GM12878 (cell line): ENCODE data around the gene TLE7. TPM values are rescaled to one million over a fixed set of nuclear protein-coding genes. Genes with fewer than 3 reads are reported as not detected.

ENCODE experiments used
- ATAC-seq: fragments of 200-7000 bp; cut with Tn5 transposase; 3 replicates; pipeline ENCODE4 v1.9.1; 2020; ENCODE audit warnings: mild to moderate bottlenecking, moderate library complexity
- BruUV-seq: library from RNA; stranded (reverse); fragments of 400-500 nt; replicated peaks from 2 replicates; lab custom pipeline; 2021; lab: Mats Ljungman, UMichigan
- CTCF ChIA-PET: fragments of 300-600 bp; sonication (Branson Sonifier 250); formaldehyde crosslinking; extraction: SDS; loops from one replicate; lab custom pipeline; 2021; ENCODE audit warnings: inconsistent platforms; lab: Yijun Ruan, JAX
- POLR2A ChIA-PET: fragments of 350-600 bp; formaldehyde crosslinking; extraction: SDS; loops from one replicate; lab custom pipeline; 2021; ENCODE audit warnings: inconsistent platforms; lab: Charles Lee
- RAD21 ChIA-PET: fragments of 300-600 bp; sonication (Branson Sonifier 250); formaldehyde crosslinking; loops from one replicate; lab custom pipeline; 2023; ENCODE audit warnings: antibody characterized with exemption; ENCODE audit not compliant: unreplicated experiment; lab: Charles Lee
- SMC1A ChIA-PET: fragments of 300-600 bp; sonication (Branson Sonifier 250); formaldehyde crosslinking; loops from one replicate; lab custom pipeline; 2023; ENCODE audit not compliant: unreplicated experiment, uncharacterized antibody; lab: Charles Lee
- DNase-seq: peaks from one replicate; pipeline ENCODE4 v3.0.0-alpha.2; 2011; ENCODE audit warnings: low read depth, low spot score
- FAIRE-seq: peaks from 3 replicates; lab custom pipeline; 2011; peaks lifted over from hg19 to GRCh38; lab: Jason Lieb, UNC
- H2AFZ ChIP-seq: 2 replicates; pipeline ENCODE4 v1.6.0; 2011; ENCODE audit warnings: low read depth, low read length, control low read depth; ENCODE audit not compliant: control insufficient read depth
- H3K27ac ChIP-seq: 2 replicates; pipeline ENCODE4 v1.5.1; 2011; ENCODE audit warnings: control low read depth; ENCODE audit not compliant: control insufficient read depth, insufficient read depth
- H3K27me3 ChIP-seq, 2 experiments: replicated peaks in 1 of 2; 2 replicates each; pipeline versions ENCODE4 v1.6.0 to v1.6.1; 2011; ENCODE audit warnings: low read length in 1 of 2; ENCODE audit not compliant: control insufficient read depth in 2 of 2, insufficient read depth in 2 of 2
- H3K36me3 ChIP-seq, 2 experiments: 2 replicates each; pipeline ENCODE4 v1.5.1; 2011; ENCODE audit warnings: low read length in 1 of 2; ENCODE audit not compliant: control insufficient read depth in 2 of 2, insufficient read depth in 2 of 2
- H3K4me1 ChIP-seq: 2 replicates; pipeline ENCODE4 v1.6.1; 2011; ENCODE audit warnings: mild to moderate bottlenecking, low read length, moderate library complexity, mixed read lengths; ENCODE audit not compliant: control insufficient read depth, insufficient read depth
- H3K4me2 ChIP-seq: 2 replicates; pipeline ENCODE4 v1.6.0; 2011; ENCODE audit warnings: control low read depth; ENCODE audit not compliant: control insufficient read depth, insufficient read depth
- H3K4me3 ChIP-seq: fragments of 200-600 bp; sonication (generic); 2 replicates; pipeline ENCODE4 v1.5.1; 2016
- H3K79me2 ChIP-seq: 2 replicates; pipeline ENCODE4 v1.6.0; 2011; ENCODE audit warnings: low read length; ENCODE audit not compliant: control insufficient read depth, insufficient read depth
- H3K9ac ChIP-seq: 2 replicates; pipeline ENCODE4 v1.8.0; 2011; ENCODE audit warnings: low read length, control low read depth, mixed read lengths; ENCODE audit not compliant: control insufficient read depth, insufficient read depth
- H3K9me3 ChIP-seq: replicated peaks from 3 replicates; pipeline ENCODE4 v1.5.1; 2011; ENCODE audit warnings: mild to moderate bottlenecking, low read length; ENCODE audit not compliant: control insufficient read depth, insufficient read depth
- H4K20me1 ChIP-seq: 2 replicates; pipeline ENCODE4 v1.6.0; 2011; ENCODE audit not compliant: control insufficient read depth, insufficient read depth
- ASH2L ChIP-seq: fragments of 300-600, 200-600 bp; sonication (generic); IDR thresholded peaks from 2 replicates; pipeline ENCODE4 v1.6.1; 2017; ENCODE audit warnings: low read depth, mild to moderate bottlenecking, borderline replicate concordance
- BHLHE40 ChIP-seq, 2 experiments: fragments of 450-650 bp in 1 of 2; IDR thresholded peaks; 2 replicates each; pipeline ENCODE4 v1.6.1; 2011 to 2017; ENCODE audit warnings: low read depth in 2 of 2, borderline replicate concordance in 1 of 2, improper control_type of control experiment in 1 of 2, low read length in 1 of 2, mild to moderate bottlenecking in 1 of 2
- HCFC1 ChIP-seq: fragments of 150-350 bp; IDR thresholded peaks from 2 replicates; pipeline ENCODE4 v1.6.1; 2014; ENCODE audit warnings: low read length
- NBN ChIP-seq: fragments of 450-650 bp; IDR thresholded peaks from 2 replicates; pipeline ENCODE4 v1.6.1; 2016
- POLR2AphosphoS2 ChIP-seq: IDR thresholded peaks from 2 replicates; pipeline ENCODE4 v1.6.1; 2011; ENCODE audit warnings: low read depth, mild to moderate bottlenecking, low read length, improper control_type of control experiment, moderate library complexity
- RAD21 ChIP-seq: IDR thresholded peaks from 2 replicates; pipeline ENCODE4 v1.6.1; 2011; ENCODE audit warnings: mild to moderate bottlenecking, low read depth, low read length, moderate library complexity; ENCODE audit not compliant: insufficient read depth
- RB1 ChIP-seq: fragments of 450-650 bp; formaldehyde crosslinking; IDR thresholded peaks from 2 replicates; pipeline ENCODE4 v1.6.1; 2017; ENCODE audit warnings: mild to moderate bottlenecking, borderline replicate concordance
- SMAD1 ChIP-seq: fragments of 450-650 bp; IDR thresholded peaks from 2 replicates; pipeline ENCODE4 v1.6.1; 2018; ENCODE audit warnings: mild to moderate bottlenecking, low read depth; ENCODE audit not compliant: partially characterized antibody
- SRF ChIP-seq, 2 experiments: IDR thresholded peaks; 2 replicates each; pipeline ENCODE4 v1.6.1; 2011; ENCODE audit warnings: low read depth in 2 of 2, low read length in 2 of 2, mild to moderate bottlenecking in 1 of 2, moderate library complexity in 1 of 2
- TCF3 ChIP-seq: IDR thresholded peaks from 2 replicates; pipeline ENCODE4 v1.6.1; 2012; ENCODE audit warnings: low read depth, mild to moderate bottlenecking, low read length, borderline replicate concordance; ENCODE audit not compliant: insufficient read depth
- ZNF207 ChIP-seq: fragments of 450-650 bp; IDR thresholded peaks from 2 replicates; pipeline ENCODE4 v1.6.1; 2014; ENCODE audit warnings: antibody characterized with exemption, mild to moderate bottlenecking, borderline replicate concordance
- WGBS: methylation state at CpG from one replicate; pipeline ENCODE4 v1.1.6; 2016; ENCODE audit warnings: low lambda C conversion rate; ENCODE audit not compliant: insufficient replicate concordance, insufficient coverage; ENCODE audit errors: missing lambda C conversion rate; 5-methylcytosine and 5-hydroxymethylcytosine counted together
- in situ Hi-C: fragments of 300-500 bp; cut with MboI; formaldehyde crosslinking; loops from 9 replicates; pipeline ENCODE4 v1.14.3; 2018; ENCODE audit warnings: mixed read lengths
- intact Hi-C: fragments of 100-400 bp; cut with micrococcal nuclease; formaldehyde crosslinking; loops from one replicate; pipeline ENCODE4 v1.14.2; 2022; ENCODE audit not compliant: unreplicated experiment
- polyA plus RNA-seq, 11 experiments: library from polyadenylated mRNA; depleted of rRNA in 4 of 11; unstranded in 6 of 11; stranded (reverse) in 5 of 11; fragments of >200 nt; fragmentation: Nextera tagmentation in 4 of 11; fragmentation: Illumina TruSeq in 1 of 11; extraction: Ambion mirVana in 4 of 11; extraction: Trizol in 1 of 11; gene quantifications; 1 replicate in 1 of 11; 2 replicates in 10 of 11; pipeline versions ENCODE4 v1.2.1 to v1.2.3, GENCODE V29; 2011 to 2016; ENCODE audit warnings: inconsistent platforms in 2 of 11, missing spikeins in 2 of 11, low read depth in 1 of 11
- total RNA-seq, 4 experiments: library from RNA; depleted of rRNA in 3 of 4; stranded (reverse); fragments of >200 nt in 3 of 4; fragmentation: Illumina TruSeq in 1 of 4; extraction: Trizol in 1 of 4; gene quantifications; 2 replicates each; pipeline versions ENCODE4 v1.2.1 to v1.2.3, GENCODE V29; 2013 to 2021
- TF ChIP-seq, protein P1 (sequence below): fragments of 450-650 bp; formaldehyde crosslinking; IDR thresholded peaks from 2 replicates; pipeline ENCODE4 v1.5.0; 2022; ENCODE audit warnings: mild to moderate bottlenecking, missing genetic modification characterization
- TF ChIP-seq, protein P2 (sequence below), 3 experiments: IDR thresholded peaks in 2 of 3; conservative IDR thresholded peaks in 1 of 3; 2 replicates each; pipeline ENCODE4 v1.5.1; 2011; ENCODE audit warnings: low read depth in 3 of 3, low read length in 3 of 3, mild to moderate bottlenecking in 3 of 3, control low read depth in 2 of 3, moderate library complexity in 2 of 3, inconsistent platforms in 1 of 3, mixed read lengths in 1 of 3; ENCODE audit not compliant: control insufficient read depth in 2 of 3, insufficient read depth in 1 of 3; ENCODE audit errors: extremely low read depth in 1 of 3
- TF ChIP-seq, protein P3 (sequence below): fragments of 450-650 bp; IDR thresholded peaks from 2 replicates; pipeline ENCODE4 v1.6.1; 2014; ENCODE audit warnings: mild to moderate bottlenecking
- TF ChIP-seq, protein P4 (sequence below): fragments of 450-650 bp; IDR thresholded peaks from 2 replicates; pipeline ENCODE4 v1.6.1; 2017; ENCODE audit warnings: mild to moderate bottlenecking

The TLE7 gene
- total and polyA plus RNA-seq, 10 of the 15 experiments (the other 5 are each of a cell fraction or from before 2014, with no cell fraction given), result not detected

DNA sequence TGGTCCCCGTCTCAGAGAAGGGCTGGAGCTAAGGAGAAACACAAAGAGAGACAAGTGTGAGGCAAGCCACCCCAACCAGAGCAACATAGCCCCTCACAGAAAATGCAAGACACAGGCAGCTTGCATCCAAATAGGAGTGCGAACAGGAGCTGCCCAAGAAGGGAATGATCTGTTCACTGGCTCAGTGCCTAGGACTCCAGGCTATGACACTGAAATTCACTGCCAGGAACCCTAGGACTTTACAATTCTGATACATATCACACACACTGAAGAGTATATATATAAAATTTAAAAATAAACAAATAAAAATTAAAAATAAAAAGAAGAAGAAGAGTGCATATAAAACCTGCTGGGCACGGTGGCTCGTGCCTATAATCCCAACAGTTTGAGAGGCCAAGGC lies 14.9 kb upstream of the TLE7 start:
- FAIRE-seq, result no peak

More for the DNA sequence above, 14.9 kb upstream of the TLE7 start:
- intact Hi-C loops (no loop called here), in situ Hi-C loops (no loop called here)
- WGBS, result 100% methylated on average over 4 of the region's 4 CpGs
- H3K79me2 ChIP-seq, result peaks cover 16% of the 10 kb centered on the region
- no peaks in the 10 kb centered on the region for H3K4me1 ChIP-seq
- H4K20me1 ChIP-seq, result no peaks in the 10 kb centered on the region
- ChIA-PET POLR2A (interaction anchor here (0.6 kb wide), 1 partner anchor 688 kb away, joined by 3 read pairs; no protein-coding TSS in a partner anchor), SMC1A (no interaction called here), RAD21 (no interaction called here), CTCF (no interaction called here)
- peaks cover 3% of the 10 kb centered on the region; the same call in 1 of the 3 replicates for H3K9me3 ChIP-seq
- no peak overlapping the region for H3K27ac ChIP-seq
- DNase-seq, result no peak
- no peak overlapping the region for H3K4me2 ChIP-seq
- H3K4me3 ChIP-seq, result no peak overlapping the region
- BruUV-seq, result no TSS peak
- H3K27me3 ChIP-seq, result no peaks in the 10 kb centered on the region
- TF ChIP-seq RB1 (no peak), HCFC1 (no peak), TCF3 (no peak), ASH2L (no peak), BHLHE40 (IDR thresholded peaks at IDR 0.05; ENCODE audit: borderline replicate concordance in 1 of 2, low read depth in 2 of 2, low read length in 1 of 2) (no peak), RAD21 (no peak), SRF (IDR thresholded peaks at IDR 0.05; ENCODE audit: low read depth in 2 of 2, low read length in 2 of 2) (no peak), ZNF207 (no peak), SMAD1 (no peak), NBN (no peak), POLR2AphosphoS2 (no peak)
- TF ChIP-seq, protein P1, sequence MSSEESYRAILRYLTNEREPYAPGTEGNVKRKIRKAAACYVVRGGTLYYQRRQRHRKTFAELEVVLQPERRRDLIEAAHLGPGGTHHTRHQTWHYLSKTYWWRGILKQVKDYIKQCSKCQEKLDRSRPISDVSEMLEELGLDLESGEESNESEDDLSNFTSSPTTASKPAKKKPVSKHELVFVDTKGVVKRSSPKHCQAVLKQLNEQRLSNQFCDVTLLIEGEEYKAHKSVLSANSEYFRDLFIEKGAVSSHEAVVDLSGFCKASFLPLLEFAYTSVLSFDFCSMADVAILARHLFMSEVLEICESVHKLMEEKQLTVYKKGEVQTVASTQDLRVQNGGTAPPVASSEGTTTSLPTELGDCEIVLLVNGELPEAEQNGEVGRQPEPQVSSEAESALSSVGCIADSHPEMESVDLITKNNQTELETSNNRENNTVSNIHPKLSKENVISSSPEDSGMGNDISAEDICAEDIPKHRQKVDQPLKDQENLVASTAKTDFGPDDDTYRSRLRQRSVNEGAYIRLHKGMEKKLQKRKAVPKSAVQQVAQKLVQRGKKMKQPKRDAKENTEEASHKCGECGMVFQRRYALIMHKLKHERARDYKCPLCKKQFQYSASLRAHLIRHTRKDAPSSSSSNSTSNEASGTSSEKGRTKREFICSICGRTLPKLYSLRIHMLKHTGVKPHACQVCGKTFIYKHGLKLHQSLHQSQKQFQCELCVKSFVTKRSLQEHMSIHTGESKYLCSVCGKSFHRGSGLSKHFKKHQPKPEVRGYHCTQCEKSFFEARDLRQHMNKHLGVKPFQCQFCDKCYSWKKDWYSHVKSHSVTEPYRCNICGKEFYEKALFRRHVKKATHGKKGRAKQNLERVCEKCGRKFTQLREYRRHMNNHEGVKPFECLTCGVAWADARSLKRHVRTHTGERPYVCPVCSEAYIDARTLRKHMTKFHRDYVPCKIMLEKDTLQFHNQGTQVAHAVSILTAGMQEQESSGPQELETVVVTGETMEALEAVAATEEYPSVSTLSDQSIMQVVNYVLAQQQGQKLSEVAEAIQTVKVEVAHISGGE, result no peak
- TF ChIP-seq, protein P2, sequence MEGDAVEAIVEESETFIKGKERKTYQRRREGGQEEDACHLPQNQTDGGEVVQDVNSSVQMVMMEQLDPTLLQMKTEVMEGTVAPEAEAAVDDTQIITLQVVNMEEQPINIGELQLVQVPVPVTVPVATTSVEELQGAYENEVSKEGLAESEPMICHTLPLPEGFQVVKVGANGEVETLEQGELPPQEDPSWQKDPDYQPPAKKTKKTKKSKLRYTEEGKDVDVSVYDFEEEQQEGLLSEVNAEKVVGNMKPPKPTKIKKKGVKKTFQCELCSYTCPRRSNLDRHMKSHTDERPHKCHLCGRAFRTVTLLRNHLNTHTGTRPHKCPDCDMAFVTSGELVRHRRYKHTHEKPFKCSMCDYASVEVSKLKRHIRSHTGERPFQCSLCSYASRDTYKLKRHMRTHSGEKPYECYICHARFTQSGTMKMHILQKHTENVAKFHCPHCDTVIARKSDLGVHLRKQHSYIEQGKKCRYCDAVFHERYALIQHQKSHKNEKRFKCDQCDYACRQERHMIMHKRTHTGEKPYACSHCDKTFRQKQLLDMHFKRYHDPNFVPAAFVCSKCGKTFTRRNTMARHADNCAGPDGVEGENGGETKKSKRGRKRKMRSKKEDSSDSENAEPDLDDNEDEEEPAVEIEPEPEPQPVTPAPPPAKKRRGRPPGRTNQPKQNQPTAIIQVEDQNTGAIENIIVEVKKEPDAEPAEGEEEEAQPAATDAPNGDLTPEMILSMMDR (IDR thresholded peaks at IDR 0.05 in 2 of 3, conservative IDR thresholded peaks at IDR 0.05 in 1 of 3; ENCODE audit: control insufficient read depth in 2 of 3, extremely low read depth in 1 of 3, insufficient read depth in 1 of 3, low read depth in 3 of 3, low read length in 3 of 3), result no peak
- TF ChIP-seq, protein P3, sequence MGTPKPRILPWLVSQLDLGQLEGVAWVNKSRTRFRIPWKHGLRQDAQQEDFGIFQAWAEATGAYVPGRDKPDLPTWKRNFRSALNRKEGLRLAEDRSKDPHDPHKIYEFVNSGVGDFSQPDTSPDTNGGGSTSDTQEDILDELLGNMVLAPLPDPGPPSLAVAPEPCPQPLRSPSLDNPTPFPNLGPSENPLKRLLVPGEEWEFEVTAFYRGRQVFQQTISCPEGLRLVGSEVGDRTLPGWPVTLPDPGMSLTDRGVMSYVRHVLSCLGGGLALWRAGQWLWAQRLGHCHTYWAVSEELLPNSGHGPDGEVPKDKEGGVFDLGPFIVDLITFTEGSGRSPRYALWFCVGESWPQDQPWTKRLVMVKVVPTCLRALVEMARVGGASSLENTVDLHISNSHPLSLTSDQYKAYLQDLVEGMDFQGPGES, result no peak
- TF ChIP-seq, protein P4, sequence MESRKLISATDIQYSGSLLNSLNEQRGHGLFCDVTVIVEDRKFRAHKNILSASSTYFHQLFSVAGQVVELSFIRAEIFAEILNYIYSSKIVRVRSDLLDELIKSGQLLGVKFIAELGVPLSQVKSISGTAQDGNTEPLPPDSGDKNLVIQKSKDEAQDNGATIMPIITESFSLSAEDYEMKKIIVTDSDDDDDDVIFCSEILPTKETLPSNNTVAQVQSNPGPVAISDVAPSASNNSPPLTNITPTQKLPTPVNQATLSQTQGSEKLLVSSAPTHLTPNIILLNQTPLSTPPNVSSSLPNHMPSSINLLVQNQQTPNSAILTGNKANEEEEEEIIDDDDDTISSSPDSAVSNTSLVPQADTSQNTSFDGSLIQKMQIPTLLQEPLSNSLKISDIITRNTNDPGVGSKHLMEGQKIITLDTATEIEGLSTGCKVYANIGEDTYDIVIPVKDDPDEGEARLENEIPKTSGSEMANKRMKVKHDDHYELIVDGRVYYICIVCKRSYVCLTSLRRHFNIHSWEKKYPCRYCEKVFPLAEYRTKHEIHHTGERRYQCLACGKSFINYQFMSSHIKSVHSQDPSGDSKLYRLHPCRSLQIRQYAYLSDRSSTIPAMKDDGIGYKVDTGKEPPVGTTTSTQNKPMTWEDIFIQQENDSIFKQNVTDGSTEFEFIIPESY, result no peak
- TF ChIP-seq, all 136 proteins: peak for 0
- no peak for ATAC-seq
- H3K9ac ChIP-seq, result no peak overlapping the region
- H3K36me3 ChIP-seq, result peaks cover 2 to 12% of the 10 kb centered on the region in 2 experiments; a peak in 3 of 4 replicates
- no peak overlapping the region for H2AFZ ChIP-seq
